NCI-H2227 (cell line): ENCODE measurements around the gene NDUFA7.
"Not testable (repeated sequence)": the region's sequence is repeated elsewhere in the genome, so short reads cannot be mapped to it uniquely, and the experiment has no call there.

Experiments used
- DNase-seq: peaks from one replicate; lab custom pipeline; 2025; ENCODE audit not compliant: unreplicated experiment; lab: John Stamatoyannopoulos, UW

Gene NDUFA7

DNA sequence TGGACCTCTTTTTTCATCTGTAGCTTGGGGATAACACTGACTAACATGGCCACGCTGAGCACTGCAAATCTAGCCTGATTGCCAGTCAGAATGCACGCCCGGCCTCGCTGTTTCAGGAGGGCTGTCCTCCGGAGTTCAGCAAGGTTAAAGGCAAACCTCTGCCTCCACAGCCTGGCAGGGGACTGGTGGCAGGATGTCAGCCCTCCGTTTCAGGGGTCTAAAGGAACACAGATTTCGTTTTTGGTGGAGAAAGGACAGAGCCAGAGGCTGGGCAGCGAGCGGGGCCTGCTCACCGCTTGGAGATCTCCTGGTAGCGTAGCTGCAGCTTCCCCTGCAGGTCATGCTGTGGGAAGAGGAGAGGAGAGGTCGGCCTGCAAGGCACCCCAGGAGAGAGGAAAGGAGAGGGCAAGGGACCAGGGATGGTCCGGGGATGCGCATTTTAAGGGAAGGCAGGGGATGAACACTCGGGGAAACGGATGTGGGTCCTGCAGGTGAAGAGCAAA, 560 bp downstream of the NDUFA7 start:
- DNase-seq: no peak

- no peak for DNase-seq
These were observed 1.2 kb downstream of the NDUFA7 start for GRCh38 chr19:8319807-8320520.

DNA sequence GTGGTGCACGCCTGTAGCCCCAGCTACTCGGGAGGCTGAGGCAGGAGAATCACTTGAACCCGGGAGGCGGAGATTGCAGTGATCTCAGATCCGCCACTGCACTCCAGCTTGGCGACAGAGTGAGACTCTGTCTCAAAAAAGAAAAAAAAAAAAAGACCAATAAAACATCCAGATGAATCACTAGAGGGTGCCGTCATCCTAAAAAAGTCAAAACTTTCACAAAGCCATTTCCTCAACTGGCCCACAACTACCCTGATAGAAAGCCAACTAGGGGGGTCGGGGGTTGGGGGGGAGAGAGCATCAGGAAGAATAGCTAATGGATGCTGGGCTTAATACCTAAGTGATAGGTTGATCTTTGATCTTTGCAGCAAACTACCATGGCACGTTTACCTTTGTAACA, 2.3 kb downstream of the NDUFA7 start:
- DNase-seq: not testable (repeated sequence)

DNA sequence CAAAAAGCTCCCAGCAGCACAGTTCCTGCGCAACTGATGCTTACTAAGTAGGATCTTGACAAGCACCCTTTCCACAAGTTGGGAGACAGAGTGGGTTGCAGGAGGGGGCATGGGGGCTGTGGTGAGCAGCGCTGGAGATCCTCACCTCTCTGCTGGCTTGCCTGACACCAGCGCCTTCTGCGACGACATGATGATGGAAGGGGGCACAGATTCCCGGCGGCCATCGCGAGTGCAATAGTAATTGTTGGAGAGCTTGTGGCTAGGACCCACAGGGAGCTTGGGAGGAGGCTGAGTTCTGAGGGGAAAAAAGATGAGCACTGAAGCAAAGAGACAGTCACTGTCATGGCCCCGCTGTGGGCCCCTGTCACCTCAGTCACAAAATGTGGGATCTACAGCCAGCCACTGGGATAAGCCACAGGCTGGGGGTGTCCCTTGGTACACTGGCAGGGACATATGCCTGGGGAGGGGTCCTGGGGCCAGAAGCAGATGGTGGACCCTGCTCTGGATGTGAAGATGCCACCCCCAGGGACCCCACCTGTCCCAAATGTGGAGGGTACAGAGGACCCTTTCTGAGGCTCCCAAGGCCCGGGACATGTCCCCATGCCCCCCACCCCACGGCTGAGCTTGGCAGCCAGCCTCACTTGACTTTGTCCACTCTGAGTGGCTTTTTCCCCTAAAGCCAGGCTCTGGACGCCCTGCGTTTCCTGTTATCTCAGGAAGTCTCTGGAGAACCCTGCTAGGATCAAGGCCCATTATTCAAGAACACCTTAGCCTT, 4.6 kb downstream of the NDUFA7 start:
- no peak for DNase-seq

- DNase-seq: not testable (repeated sequence)
These were observed 6.1 kb downstream of the NDUFA7 start for GRCh38 chr19:8314981-8315640.

DNA sequence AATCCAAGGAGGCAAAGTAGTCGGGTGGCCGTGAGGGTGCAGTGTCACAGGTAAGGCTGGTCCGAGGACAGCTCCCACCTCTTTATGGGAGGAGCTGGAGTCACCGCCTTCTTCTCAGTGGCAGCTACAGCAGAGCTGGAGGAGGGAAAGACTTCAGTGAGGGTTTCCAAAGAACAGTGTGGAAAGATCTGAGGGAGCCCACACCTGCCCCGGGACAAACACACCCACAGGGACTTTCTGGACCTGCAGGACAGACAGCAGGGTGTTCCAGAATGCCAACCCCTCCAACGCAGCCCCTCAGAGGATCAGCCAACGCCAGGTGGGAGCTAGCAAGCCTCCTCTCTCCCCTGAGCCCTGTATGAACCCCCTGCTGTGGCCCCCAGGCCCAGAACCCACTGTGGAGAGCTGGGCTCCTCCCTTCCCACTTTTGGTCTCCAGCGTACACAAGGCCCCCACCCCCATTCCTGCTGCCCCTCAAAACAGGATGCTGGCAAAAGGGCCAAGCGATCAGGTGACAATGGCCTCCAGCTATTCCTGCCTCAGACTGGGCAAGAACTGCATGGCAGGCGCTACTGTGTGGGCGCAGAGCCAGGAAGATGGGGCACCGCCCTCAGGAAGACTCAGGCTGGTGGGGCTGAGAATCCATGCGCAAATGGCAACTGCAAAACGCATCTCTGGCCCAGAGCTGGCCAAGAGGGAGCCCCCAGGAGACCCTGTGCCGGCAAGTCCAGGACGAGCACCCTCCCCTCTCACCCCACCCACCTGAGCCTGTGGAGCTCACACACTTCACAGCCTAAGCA, 9.5 kb downstream of the NDUFA7 start:
- DNase-seq: no peak

DNA sequence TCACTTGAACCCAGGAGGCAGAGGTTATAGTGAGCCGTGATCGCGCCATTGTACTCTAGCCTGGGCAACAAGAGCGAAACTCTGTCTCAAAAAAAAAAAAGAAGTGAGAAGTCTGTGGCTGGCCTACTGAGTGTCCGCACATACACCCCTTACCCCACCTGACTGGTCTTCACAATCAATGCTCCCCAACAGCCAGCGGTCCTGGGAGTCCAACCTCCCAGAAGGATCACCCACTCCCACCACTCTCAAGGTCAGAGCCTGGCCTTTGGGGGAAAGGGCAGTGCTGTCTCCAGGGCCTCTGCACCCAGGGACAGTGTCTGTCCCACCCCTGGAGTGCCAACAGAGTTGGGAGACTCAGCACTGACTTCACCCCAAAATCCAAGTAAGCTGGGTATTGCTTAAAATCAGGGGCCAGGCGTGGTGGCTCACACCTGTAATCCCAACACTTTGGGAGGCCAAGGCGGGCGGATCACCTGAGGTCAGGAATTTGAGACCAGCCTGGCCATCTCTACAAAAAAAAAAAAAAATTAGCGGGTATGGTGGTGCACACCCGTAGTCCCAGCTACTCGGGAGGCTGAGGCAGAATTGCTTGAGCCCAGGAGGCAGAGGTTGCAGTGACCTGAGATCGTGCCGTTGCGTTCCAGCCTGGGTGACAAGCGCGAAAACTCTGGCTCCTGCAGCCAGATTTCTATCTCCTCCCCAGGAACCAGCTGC, 10.7 kb downstream of the NDUFA7 start:
- DNase-seq: no peak

GRCh38 chr19:8308891-8309291, 12.3 kb downstream of the NDUFA7 start:
- DNase-seq: no peak

- DNase-seq: peak; percentile 93
These were observed 13.0 kb downstream of the NDUFA7 start, which contains the start of gene CD320 for GRCh38 chr19:8307965-8308866. TSS of gene CD320 (minus strand) at chr19:8308358. CDS start at chr19:8308290, 68 bp downstream.

DNA sequence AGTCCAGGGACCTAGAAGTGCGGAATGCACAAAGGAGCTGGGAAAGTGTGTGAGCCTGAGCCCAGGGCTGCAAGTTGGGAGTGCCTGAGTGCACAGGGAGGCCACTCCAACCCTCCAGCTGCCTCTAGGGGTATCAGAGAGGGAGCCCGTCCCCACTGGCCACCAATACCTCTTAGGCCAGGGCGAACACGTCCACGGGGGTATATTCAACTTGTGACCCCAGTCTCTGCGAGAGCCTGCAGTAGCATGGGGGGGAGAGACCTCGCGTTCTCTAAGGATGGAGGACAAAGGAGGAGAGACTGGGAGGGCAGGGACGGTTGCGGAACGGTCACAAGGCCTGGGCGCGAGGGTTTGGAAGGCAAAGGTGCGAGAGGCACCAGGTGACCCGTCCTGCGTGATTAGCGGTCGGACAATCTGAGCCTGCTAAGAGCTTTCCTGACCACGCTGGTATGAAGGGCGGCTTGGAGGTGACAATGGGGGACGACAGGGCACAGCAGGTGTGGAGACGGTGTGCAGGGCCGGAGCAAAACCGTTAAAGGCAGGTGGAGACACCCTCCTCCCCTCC, 13.7 kb downstream of the NDUFA7 start:
- no peak for DNase-seq

- DNase-seq: no peak
These were observed 14.7 kb downstream of the NDUFA7 start for GRCh38 chr19:8306235-8307054.

- no peak for DNase-seq
These were observed 15.4 kb downstream of the NDUFA7 start for GRCh38 chr19:8305798-8306197.

DNA sequence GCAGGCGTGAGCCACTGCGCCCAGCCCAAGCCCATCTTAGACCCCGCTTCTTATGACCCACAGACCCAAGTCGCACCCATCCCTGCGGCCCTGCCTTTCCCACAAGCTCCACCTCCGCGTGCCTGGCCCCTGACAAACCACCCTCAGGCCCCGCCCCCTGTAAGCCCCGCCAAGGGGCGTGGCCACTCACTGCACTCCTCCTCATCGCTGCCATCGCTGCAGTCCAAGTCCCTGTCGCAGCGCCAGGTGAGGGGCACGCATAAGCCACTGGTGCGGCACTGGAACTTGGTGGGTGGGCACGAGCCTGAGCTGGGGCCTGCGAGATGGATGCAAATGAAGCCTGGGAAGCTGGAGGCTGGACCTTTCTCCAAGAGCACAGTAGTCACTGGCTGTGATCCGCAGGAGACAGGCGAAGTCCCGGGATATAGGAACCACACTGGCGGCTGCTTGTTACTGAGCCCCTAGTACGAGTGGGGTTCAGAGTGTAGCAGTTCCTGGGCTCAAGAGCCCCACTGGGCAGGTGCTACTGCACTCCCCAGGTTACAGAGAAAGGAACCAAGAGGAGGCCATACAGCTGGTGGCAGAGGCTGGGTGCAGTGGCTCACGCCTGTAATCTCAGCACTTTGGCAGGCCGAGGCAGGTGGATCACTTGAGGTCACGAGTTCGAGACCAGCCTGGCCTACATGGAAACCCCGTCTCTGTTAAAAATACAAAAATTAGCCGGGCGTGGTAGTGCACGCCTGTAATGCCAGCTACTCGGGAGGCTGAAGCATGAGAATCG, 16.1 kb downstream of the NDUFA7 start:
- no peak for DNase-seq

GRCh38 chr19:8302734-8303133, 18.4 kb downstream of the NDUFA7 start:
- DNase-seq: no peak

GRCh38 chr19:8302357-8302691, 18.9 kb downstream of the NDUFA7 start:
- DNase-seq: no peak

DNA sequence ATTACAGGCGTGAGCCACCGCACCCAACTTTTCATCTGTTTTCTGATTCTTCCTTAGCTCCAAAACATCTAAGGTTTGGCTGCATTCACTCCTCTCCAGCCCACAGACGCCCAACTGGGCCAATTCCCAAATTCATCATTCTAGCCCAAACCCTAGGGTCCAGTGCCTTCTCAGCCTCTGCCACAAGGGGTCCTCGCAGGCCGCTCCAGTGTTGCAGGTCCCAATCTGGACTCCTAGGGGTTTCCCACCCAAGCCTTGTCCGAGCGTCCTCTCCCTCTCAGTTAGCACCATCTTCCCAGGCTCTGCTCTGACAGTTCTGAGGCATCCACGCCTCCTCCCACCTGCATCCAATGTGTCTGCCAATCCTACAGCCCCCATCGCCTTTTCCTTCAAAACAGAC, 29.8 kb downstream of the NDUFA7 start:
- not testable (repeated sequence) for DNase-seq

- DNase-seq: not testable (repeated sequence)
These were observed 44.7 kb downstream of the NDUFA7 start for GRCh38 chr19:8276508-8276907.
